Hematopoietic multipotent progenitor cell treated with erythropoietin and hydrocortisone succinate and interleukin-3 and kit ligand, for 6 days (in vitro differentiated cells): ENCODE measurements around the gene MUC2.

ENCODE experiments used
- DNase-seq: peaks from one replicate; pipeline ENCODE4 v3.0.0-alpha.2; 2015

The MUC2 gene

GRCh38 chr11:1052133-1053011, 22.3 kb upstream of the MUC2 start:
- DNase-seq, result no peak

DNA sequence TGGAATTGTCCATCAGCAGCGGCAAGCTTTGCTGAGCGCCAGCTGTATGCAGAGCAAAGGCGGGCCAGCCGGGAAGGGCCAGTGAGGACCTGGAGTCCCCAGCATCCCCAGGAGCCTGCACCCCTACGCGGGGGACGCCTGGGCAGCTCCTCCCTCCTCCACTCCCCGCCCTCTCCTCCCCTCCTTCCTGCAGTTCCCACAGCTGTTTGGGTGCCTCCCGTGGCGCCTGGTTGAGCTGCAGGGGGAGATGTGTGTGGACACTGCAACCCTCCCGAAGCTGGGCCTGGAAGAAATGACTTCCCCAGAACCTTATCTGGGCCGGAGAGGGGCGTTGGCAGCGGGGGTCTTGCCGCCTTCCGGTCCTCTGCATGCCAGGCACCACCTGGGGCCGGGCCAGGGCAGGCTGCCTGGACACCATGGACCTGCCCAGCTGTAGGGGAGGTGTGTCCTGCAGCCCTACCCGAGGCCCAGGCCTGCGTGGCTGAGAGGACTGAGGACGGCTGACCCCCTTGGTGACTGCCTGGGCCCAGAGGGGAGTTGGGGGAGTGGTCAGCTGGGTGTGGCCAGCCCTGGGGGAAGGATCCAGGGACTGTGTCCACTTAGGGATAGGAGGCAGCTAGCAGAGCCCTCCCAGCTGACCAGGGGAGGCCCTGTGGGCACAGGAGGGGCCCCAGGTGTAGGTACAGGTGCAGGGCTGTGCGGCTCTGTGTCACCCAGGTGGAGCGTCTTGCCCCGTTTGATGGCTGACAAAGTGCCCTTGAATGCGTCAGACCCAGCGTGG, 21.4 kb upstream of the MUC2 start:
- peak; percentile 22 for DNase-seq

GRCh38 chr11:1054143-1055108, 20.2 kb upstream of the MUC2 start:
- no peak for DNase-seq

DNA sequence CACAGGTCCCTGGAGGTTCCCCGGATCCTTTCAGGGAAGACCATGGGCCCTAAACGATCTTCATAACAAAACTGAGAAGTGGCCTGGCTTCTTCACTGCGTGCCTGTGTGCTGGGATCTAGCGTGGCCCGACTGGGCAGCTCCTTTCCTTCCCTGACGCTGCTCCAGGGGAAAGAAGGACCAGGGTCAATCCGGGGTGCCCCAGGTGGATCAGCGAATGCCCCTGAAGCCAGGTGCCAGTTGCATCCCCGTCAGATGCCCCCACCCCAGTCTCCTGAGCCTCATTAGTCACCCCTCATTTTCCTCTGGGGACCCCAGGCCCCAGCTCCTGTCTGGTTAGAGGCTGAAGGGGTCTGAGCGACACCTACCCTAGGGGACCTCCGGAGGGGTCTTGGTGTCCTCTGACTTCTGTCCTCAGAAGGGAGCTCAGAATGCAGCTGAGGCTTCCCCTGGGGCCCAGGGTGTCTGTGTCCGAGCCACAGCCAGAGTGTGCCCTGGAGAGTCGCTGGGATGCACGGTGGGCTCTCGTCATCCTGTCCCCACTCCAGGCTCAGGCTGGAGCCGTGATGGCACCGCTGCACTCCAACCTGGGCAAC, 19.5 kb upstream of the MUC2 start:
- DNase-seq, result no peak

- no peak for DNase-seq
Observed at GRCh38 chr11:1055990-1056771, 18.5 kb upstream of the MUC2 start.

DNA sequence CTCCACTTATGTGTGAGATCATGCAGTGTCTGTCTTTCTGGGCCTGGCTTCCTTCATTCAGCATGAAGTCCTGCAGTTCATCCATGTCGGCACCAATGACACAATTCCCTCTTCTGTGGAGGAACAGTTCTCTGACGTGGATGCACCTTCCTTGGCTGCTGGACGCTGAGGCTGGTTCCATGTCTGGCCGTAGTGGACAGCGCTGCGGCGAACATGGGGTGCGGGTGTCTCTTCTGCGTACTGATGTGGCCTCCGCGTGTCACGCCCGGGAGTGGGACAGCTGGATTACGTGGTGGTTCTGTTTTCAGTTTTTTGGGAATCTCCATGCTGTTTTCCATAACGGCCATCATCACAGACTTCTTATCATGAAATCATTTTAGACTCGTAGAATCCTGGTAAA, 16.9 kb upstream of the MUC2 start:
- no peak for DNase-seq

DNA sequence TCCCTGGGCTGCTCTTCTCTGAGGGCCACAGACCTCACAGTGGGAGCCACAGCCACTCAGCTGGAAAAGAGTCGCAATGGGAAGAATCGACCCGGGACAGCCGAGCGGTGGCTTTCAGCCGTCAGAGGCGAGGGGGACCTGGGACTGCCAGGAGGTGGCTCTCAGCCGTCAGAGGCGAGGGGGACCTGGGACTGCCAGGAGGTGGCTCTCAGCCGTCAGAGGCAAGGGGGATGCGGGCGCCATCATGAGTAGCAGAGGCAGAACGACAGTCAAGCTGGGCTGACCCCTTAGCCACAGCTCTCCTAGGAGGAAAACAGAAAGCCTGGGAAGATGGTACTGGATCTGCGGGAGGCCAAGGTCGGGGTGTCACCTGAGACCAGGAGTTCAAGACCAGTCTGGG, 14.9 kb upstream of the MUC2 start:
- no peak for DNase-seq

GRCh38 chr11:1060410-1060809, 14.3 kb upstream of the MUC2 start:
- no peak for DNase-seq

DNA sequence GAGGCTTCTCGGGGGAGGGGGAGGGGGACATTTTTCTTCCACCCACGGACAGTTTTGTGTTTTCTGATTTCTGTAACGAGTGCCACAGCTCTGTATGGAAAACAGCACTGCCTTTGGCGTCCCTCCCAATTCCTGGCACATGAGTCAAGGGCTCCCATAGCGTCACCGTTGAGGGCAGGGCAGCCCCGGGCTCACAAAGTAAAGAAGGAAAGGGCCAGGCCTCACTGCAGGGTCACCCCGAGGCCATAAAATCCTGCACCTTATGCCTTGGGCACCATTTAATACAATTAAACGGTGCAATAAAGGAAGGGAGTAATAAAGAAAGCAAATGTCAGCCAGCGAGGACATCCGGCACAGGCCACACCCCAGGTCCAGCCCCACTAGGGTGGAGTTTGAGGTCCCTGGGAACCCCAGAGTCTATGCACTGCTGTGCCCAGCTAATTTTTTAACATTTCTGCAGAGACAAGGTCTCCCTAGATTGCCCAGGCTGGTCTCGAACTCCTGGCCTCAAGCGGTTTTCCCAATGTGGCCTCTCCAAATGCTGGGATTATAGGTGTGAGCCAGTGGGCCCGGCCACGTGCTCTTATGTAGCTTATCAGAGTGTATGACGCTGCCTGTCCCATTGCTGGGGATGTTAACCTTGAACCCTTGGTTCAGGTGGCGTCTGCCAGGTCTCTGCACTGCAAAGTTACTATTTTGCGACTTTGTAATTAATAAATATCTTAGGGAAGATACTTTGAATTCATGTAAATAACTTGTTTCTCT, 13.6 kb upstream of the MUC2 start:
- DNase-seq, result no peak

DNA sequence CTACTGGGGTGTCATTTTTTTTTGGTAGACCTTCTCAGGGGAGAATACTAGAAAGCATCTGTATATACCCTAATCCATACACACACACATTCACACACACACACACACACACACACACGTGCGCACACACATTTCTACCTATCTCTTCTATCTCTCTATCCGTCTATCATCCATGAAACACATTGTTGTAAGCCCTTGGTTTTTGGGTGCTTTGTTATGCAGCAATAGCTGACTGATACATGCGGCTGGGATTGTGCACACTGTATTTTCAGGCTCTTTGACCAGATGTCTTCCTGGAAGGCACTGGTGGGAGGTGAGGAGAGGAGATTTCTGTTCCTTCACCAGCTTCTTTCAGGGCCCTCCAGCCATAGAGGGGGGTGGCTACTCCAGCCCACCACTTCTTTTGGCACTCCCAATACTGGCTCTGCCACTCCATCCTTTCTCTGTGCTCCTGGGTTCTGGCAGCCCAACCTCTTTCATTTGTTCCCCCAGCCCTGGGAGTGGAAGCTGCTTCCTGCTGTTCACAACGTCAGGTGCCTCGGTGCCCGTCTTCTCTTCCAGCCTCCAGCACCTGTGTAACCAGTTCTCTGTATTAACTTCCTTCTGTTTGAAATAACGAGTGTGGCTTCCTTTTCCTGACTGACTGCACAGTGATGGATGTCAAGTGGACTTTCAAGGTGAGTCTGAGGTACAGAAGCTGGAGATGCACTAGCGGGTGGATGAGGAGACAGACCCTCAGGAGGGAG, 12.4 kb upstream of the MUC2 start:
- no peak for DNase-seq

DNA sequence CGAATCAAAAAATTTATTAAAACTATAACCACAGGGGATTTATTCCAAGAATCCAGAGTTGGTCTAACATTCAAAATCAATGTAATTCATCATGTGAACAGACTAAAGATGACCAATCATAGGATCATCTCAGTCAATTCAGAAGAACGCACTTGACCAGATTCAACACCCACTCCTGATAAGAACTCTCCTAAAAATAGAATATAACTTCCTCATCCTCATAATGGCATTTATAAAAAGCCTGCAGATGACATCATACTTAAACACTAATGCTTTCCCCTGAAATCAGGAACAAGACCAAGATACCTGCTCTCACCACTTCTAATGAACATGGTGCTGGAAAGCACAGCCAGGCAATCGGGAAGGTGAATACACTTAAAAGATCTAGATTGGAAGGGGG, 10.5 kb upstream of the MUC2 start:
- DNase-seq, result no peak

- no peak for DNase-seq
Observed at GRCh38 chr11:1067812-1068496, 6.7 kb upstream of the MUC2 start.

DNA sequence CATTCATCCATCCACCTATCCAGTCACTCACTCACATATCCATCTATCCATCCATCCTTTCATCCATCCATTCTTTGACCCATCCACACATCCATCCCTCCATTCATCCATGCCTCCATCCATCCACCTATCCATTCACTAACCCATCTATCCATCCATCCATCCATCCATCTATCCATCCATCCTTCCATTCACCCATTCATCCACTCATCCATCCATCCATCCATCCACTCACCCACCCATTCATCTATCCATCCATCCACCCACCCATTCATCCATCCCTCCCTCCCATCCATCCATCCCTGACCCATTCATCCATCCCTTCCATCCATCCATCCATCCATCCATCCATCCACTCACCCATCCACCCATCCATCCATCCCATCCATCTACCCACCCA, 4.9 kb upstream of the MUC2 start:
- DNase-seq, result no peak

DNA sequence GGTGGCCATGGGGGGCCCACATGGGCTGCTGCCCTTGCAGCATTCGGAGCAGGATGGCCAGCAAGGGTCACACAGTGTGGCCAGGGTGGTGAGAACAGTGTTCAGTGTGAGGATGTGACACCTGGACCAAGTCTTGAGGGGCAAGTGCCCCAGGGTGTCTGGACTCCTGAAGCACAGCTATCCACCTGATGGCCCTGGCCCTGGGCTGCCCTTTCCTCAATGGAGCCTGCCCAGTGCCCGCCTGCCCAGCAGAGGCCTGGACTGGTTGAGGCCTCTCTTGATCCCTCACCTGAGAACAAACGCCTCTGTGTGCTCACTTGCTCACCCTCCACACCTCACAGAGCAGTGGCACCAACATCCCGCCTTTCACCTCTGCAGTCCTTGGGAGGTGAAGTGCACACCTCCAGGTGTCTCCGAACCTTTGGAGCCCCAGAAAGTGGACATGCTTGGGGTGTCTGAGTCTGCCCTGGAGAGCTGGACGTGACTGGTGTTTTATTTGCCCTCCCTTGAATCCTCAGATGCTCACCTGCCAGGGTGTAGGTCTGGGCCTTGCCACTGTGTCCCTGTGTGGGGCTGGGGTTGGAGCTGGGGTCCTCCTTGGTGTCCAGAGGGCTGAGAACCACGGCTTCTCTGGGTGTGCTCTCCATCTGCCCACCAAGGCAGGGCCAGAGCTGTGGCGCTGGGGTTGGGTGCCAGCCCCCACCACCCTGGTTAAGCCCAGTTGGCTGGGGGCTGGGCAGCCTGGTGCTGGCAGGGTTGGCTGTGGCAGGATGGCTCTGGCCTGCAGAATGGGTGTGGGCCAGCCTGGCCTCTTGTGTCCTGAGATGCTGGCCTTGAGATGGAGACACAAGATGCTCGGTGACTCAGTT, 3.8 kb upstream of the MUC2 start:
- no peak for DNase-seq

- DNase-seq, result no peak
Observed at GRCh38 chr11:1071571-1072115, 3.0 kb upstream of the MUC2 start.

DNA sequence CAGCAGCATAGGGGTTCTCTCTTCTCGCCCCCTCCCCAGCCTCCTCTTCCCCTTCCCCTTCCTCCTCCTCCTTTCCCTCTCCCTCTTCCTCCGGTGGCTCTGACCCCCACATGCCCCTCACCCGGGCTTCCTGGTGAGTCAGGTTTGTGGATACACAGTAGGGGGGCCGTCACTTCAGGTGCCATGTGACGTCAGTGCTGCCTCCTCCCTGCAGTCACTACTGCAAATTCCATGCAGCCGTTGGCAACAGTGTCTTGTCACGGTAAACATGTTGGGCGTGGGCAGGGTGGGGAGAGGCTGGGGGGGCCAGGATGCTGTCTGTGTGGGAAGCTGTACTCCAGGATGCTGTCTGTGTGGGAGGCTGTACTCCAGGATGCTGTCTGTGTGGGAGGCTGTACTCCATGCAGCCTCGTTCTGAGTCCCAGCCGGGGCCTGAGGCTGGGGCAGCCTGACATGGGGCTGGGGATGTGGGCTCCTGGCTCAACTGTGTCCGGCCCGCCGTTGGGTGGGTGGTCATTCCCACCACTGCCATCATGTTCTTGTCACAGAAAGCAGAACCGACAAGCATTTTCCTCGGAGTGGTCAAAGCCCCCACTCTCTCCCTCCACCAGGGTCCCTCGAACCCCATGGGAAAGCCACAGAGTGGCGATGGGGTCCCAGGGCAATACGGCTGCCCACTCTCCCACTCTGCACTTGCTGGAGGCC, 2.4 kb upstream of the MUC2 start:
- no peak for DNase-seq

DNA sequence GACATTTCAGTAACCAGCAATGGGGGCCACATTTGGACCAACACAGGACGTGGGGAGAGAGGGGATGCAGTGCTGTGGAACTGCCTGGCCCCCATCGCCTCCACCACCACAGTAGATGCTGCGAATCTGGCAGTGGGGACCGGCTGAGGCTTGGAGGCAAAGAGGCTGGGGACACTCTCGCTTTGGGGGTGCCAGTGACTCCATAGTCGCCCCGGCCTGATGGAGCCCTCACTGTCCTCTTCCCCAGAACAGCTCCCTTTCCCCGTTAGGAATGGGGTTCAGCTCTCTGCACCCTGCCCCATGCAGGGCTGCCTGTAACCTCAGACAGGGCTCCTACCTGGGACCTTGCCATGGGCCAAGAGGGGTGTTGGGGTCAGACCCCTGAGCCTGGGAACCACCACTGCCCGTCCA, 1.8 kb upstream of the MUC2 start:
- DNase-seq, result no peak
